GM12891 (cell line): ENCODE data around the gene TBC1D2B.

Experiments used
- DNase-seq: peaks from one replicate; pipeline ENCODE4 v3.0.0; 2011; ENCODE audit warnings: low spot score; ENCODE audit not compliant: insufficient read length
- FAIRE-seq: peaks from 2 replicates; lab custom pipeline; 2011; peaks lifted over from hg19 to GRCh38; lab: Jason Lieb, UNC
- PAX5 ChIP-seq: IDR thresholded peaks from 2 replicates; pipeline ENCODE4 v1.6.1; 2011; ENCODE audit warnings: low read length, moderate library complexity, mild to moderate bottlenecking; ENCODE audit not compliant: insufficient read depth, severe bottlenecking
- POLR2A ChIP-seq: IDR thresholded peaks from 2 replicates; pipeline ENCODE4 v1.6.1; 2011; ENCODE audit warnings: low read depth, low read length, control low read depth
- POLR2AphosphoS5 ChIP-seq: IDR thresholded peaks from 2 replicates; pipeline ENCODE4 v1.6.1; 2011; ENCODE audit warnings: low read depth, low read length, control low read depth
- POU2F2 ChIP-seq: IDR thresholded peaks from 2 replicates; pipeline ENCODE4 v1.6.1; 2011; ENCODE audit warnings: low read depth, mild to moderate bottlenecking, control low read depth, low read length, moderate library complexity
- SPI1 ChIP-seq: IDR thresholded peaks from 2 replicates; pipeline ENCODE4 v1.6.1; 2011; ENCODE audit warnings: low read depth, low read length, control low read depth
- TAF1 ChIP-seq: IDR thresholded peaks from 2 replicates; pipeline ENCODE4 v1.6.1; 2011; ENCODE audit warnings: low read depth, low read length, control low read depth

The TBC1D2B gene

DNA sequence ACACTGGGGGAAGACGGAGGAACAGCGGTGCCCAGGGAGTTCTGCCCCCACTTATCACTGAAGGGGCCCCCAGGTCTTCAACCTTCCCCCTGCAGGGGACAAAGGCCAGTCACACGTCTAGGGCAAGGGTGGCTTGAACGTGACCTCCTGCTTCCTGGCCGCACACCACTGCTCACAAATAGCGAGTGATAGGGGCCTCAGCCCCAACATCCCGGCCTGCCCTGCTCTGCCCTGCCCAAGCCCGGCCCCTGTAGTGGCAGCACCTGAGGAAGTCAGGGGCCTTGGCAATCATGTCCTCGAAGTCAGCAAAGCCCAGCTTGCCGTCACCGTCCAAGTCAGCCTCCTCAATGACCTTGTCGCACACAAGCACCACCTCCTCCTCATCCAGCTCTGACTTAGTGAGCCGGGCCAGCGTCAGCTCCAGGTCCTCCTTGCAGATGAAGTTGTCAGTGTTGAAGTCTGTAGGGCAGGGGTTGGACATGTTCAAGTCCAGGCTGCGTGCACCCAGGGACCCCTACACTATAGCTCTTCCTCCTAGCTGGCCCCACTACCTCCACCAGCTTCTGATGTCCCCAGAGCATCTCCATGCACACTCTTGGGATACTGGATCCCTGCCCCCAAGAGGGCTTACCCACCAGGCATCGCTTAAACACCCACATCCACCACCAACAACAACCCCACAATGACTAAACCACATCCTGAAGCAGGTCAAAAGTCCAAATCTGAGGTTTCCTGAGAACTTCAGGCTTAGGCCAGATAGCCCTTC lies 28.1 kb upstream of the TBC1D2B start:
- FAIRE-seq (peak; percentile 69), DNase-seq (no peak)
- TF ChIP-seq SPI1, result no peak
- no peak for TF ChIP-seq POLR2A
- TF ChIP-seq TAF1, result no peak
- TF ChIP-seq POU2F2, result no peak
- TF ChIP-seq PAX5, result no peak
- no peak for TF ChIP-seq POLR2AphosphoS5

DNA sequence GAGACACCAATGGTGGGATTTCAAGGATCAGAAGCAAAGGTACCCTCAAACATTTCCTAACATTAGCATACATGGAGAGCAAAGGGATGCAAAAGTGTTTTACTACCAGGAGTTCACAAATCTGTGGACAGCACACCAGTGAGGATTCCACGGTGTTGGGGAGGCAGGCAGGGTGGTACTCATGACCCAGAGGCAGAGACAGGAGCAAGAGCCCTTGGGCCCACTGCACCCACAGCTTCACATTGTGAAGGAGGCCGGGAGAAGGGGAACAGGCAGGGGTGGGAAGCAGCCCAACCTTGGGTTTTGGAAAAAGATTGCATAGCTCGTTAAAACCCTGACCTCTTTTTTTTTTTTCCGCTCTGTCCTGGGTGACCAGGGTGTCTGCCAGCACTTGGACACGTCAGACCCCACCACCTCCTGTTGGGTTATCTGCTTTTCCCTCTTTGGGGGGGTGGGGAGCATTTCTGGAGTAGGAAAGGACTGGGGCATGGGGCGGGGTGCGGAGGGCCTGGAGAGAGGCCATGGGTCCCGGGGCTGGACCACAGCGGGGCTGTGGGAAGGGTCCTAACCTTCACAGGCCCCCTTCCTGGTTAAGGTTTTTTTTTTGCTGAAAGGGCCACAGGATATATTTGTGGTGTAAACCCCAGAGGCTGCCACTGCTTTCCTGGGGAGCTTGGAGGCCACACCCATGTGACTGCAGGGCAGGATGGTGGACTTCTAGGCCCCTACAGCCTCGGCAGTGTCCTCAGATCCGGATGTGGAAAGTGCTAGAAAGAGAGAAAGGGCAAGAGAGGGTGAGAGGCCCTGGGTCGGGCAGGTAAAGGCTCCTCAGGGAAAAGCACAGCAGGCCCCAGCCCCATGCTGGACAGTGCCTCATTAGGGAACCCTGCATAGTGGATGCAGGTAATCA lies 27.3 kb upstream of the TBC1D2B start:
- no peak for FAIRE-seq

DNA sequence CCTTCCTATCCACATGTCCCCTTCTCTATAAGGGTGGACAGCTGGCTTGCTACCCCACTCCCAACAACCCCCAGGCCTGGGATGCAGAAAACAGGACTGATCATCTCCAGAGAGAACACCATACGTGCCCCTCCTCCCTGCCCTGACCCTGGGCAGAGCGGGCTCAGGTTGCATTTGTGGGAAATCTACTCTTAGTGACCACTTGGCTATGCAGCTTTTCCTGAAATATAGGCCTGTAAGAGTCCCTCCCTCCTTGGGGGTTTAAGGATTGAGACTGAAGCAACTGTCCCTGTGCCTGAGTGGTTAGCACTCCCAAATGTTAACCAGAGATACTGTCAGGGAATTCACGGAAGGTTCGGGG lies 26.6 kb upstream of the TBC1D2B start:
- no peak for FAIRE-seq

More for the DNA sequence above, 27.3 kb upstream of the TBC1D2B start:
- TF ChIP-seq POLR2A, result no peak
- TF ChIP-seq POU2F2, result no peak
- no peak for TF ChIP-seq SPI1
- no peak for TF ChIP-seq PAX5
- TF ChIP-seq POLR2AphosphoS5, result no peak
- TF ChIP-seq TAF1, result no peak
- DNase-seq, result no peak

DNA sequence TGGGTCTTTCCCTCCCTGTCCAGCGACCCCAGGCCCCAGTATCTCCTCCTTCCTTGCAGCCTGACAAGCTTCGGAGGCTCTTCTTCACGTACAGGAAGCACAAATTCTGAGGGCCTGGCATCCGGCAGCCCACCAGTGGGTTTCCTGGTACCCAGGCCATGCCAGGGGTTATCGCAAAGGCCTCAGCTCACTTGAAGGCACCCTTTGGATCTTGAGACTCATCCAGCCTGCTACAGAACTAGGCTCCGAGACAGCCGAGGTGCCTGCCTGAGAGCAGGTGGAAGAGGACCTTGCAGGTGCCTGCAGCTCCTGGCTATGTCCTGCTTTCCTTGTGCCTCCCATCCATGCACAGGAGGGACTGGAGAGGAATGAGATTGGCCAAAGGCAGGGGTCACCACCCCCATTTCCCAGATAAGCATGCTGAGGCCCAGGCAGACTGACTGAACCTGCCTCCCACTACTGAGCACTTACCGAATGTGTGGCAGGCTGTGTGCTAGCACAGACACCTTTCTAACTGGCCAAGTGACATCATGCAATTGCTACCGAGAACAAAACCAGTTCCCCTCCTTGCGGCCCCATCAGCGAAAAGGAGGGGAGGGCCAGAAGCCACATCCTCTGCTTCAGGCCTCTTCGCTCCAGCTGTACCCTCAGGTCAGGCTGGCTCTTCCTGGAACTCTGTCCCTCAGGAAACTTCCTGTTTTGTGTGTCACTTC lies 26.1 kb upstream of the TBC1D2B start:
- FAIRE-seq (peak; percentile 95), DNase-seq (peak; percentile 79)
- TF ChIP-seq POLR2A (0 out of 2 replicates have a peak, but pooled peaks have one; percentile 30), POU2F2 (no peak), TAF1 (no peak), SPI1 (peak; percentile 88), POLR2AphosphoS5 (0 out of 2 replicates have a peak, but pooled peaks have one; percentile 44), PAX5 (no peak)

More for the DNA sequence above, 26.6 kb upstream of the TBC1D2B start:
- TF ChIP-seq SPI1 (no peak), PAX5 (no peak), POLR2AphosphoS5 (no peak), POLR2A (no peak), POU2F2 (no peak), TAF1 (no peak)
- no peak for DNase-seq

DNA sequence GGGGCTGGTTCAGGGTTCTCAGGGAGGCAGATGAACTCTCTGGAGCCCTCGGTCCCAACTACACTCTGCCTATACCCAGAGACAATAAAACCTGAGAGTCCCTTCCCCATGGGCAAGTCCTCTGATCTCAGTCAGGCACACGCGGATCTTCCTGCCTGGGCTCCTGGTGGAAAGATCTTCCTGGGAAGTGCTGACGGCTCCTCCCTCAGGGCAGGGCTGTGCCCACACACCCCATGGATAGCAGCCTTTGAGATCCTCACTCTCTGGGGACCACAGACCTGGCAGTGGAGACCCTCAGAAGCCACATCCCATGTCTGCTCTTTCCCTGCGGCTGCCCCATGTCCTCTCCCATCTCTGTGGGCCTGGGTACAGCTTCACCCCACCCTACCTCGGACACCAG lies 25.2 kb upstream of the TBC1D2B start:
- DNase-seq, result no peak

DNA sequence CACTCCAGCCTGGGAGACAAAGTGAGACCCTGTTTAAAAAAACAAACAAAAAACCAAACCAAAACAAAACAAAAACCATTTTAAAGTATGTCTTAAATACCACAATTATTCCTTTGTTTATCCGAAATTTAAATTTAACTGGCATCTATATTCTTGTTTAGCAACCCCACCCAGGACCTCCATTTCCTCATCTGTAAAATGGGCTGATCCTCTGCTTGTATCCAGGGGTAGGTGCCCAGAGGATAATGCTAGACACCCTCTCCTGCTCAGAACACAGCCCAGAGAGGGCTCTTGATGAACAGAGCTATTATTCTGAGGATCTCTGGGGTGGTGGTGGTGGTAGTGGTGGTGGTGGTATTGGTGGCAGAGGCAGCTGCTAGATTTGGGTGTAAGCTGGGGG lies 24.7 kb upstream of the TBC1D2B start:
- FAIRE-seq, result no peak
- no peak for DNase-seq
- no peak for TF ChIP-seq TAF1
- TF ChIP-seq PAX5, result no peak
- TF ChIP-seq POLR2AphosphoS5, result no peak
- no peak for TF ChIP-seq SPI1
- no peak for TF ChIP-seq POU2F2
- no peak for TF ChIP-seq POLR2A

More for the DNA sequence above, 25.2 kb upstream of the TBC1D2B start:
- TF ChIP-seq POLR2A (no peak), SPI1 (no peak), POLR2AphosphoS5 (no peak), POU2F2 (no peak), TAF1 (no peak), PAX5 (no peak)
- no peak for FAIRE-seq

DNA sequence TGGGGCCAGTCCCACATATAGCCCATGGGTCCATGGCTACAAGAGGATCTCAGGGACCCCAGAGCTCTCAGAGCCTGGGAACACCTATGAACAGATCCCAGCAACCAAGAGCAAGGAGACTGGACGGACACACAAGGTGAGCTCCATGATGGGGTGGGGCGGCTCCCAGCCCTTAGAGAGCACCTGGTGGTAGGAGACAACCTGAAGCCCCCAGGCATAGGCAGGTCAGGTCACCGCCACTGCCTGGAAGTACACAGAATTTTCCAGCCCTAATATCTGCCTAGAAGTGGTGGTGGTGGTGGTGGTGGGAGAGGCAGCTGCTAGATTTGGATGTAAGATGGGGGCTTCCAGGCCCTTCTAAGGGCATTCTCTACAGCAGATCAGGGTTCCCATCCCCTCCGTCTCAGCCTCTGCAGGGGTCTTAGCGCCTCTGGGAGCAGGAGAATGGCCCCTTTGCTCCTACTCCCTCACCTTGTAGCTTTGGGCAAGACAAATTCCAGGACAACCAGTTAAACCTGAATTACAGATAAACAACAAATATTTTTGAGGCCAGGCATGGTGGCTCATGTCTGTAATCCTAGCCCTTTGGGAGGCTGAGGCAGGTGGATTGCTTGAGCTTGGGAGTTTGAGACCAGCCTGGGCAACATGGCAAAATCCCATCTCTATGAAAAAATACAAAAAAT lies 24.1 kb upstream of the TBC1D2B start:
- no peak for DNase-seq

DNA sequence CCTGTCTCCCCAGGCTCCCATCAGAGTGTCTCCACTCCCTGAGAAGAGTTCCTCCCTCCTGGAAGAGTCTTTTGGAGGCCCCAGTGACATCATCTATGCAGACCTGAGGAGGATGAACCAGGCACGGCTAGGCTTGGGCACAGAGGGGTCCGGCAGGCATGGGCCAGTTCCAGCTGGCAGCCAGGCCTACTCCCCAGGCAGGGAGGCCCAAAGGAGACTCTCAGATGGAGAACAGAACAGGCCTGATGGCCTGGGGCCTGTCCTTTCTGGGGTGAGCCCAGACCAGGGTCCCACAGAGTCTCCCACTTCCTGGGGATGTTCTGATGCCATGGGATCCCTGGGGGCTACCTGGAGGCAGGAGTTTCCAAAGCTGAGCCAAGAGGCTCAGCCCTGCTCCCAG lies 23.4 kb upstream of the TBC1D2B start:
- FAIRE-seq, result no peak
- DNase-seq, result no peak
- TF ChIP-seq SPI1, result no peak
- TF ChIP-seq PAX5, result no peak
- no peak for TF ChIP-seq POLR2A
- TF ChIP-seq POU2F2, result no peak
- TF ChIP-seq TAF1, result no peak
- no peak for TF ChIP-seq POLR2AphosphoS5

More for the DNA sequence above, 24.1 kb upstream of the TBC1D2B start:
- TF ChIP-seq TAF1 (no peak), POU2F2 (no peak), SPI1 (no peak), PAX5 (no peak)
- no peak for FAIRE-seq

DNA sequence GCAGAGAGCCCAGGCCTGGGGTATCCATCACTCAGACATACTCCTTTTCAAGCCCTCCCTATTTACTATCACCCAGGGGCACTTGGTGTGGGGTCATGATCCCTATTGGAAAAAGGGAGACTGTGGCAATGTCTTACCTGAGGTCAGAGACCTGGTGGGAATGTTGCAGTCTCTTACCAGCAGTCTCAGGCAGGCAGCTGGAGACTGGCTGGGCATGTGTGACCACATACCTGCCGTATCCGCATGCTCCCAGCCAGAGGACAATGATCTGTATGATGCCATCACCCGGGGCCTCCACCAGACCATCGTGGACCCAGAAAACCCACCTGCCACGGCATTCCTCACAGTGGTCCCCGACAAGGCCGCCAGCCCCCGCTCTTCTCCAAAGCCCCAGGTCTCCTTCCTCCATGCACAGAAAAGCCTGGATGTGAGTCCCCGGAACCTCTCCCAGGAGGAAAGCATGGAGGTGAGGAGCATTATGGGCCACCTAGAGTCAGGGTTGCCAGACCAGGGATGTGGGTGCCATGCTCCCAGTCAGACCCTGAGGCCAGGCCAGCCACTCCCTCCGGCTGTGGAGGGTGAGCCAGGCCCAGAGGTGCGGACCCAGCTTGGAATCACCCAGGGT lies 20.7 kb upstream of the TBC1D2B start:
- FAIRE-seq (no peak), DNase-seq (no peak)

More for the DNA sequence above, 20.7 kb upstream of the TBC1D2B start:
- TF ChIP-seq POLR2AphosphoS5 (no peak), TAF1 (no peak), PAX5 (no peak), SPI1 (no peak), POU2F2 (no peak), POLR2A (no peak)
